HEK293 (cell line): ENCODE results near the gene ATOH8.

ENCODE experiments used
- CTCF ChIA-PET: fragments of 350-600 bp; formaldehyde crosslinking; extraction: SDS; loops from one replicate; lab custom pipeline; 2021; ENCODE audit warnings: antibody characterized with exemption; lab: Yijun Ruan, JAX
- POLR2A ChIA-PET: fragments of 300-600 bp; formaldehyde crosslinking; extraction: SDS; loops from one replicate; lab custom pipeline; 2020; ENCODE audit warnings: antibody characterized with exemption, inconsistent platforms; lab: Yijun Ruan, JAX
- H3K27ac ChIP-seq: fragments of 200-500 bp; sonication (Bioruptor generic); 2 replicates; pipeline ENCODE4 v1.5.1; 2014; ENCODE audit warnings: low read depth, low read length, control low read depth, inconsistent platforms; ENCODE audit errors: extremely low read depth
- H3K36me3 ChIP-seq, 2 experiments: fragments of 200-500 bp in 1 of 2; sonication (Bioruptor generic) in 1 of 2; 1 replicate in 1 of 2; 2 replicates in 1 of 2; pipeline ENCODE4 v1.5.1; 2014 to 2017; ENCODE audit warnings: inconsistent platforms in 2 of 2, low read length in 2 of 2; ENCODE audit not compliant: control insufficient read depth in 2 of 2, insufficient read depth in 1 of 2
- H3K4me1 ChIP-seq: fragments of 200-500 bp; sonication (Bioruptor generic); 2 replicates; pipeline ENCODE4 v1.5.1; 2014; ENCODE audit warnings: mild to moderate bottlenecking, low read length, inconsistent platforms; ENCODE audit not compliant: control insufficient read depth, insufficient read depth
- H3K4me3 ChIP-seq: 2 replicates; pipeline ENCODE4 v1.5.1; 2011; ENCODE audit warnings: low read depth, mild to moderate bottlenecking, control low read depth, low read length, moderate library complexity
- H3K9me3 ChIP-seq: fragments of 200-500 bp; sonication (Bioruptor generic); 2 replicates; pipeline ENCODE4 v1.5.1; 2014; ENCODE audit warnings: low read depth, low read length, inconsistent platforms; ENCODE audit not compliant: control insufficient read depth, insufficient read depth
- EGR2 ChIP-seq: fragments of 450-650 bp; formaldehyde crosslinking; IDR thresholded peaks from 2 replicates; pipeline ENCODE4 v1.5.1; 2016; ENCODE audit warnings: low read depth, missing biosample characterization, missing genetic modification characterization
- GLIS1 ChIP-seq: fragments of 450-650 bp; formaldehyde crosslinking; IDR thresholded peaks from 2 replicates; pipeline ENCODE4 v1.5.1; 2016; ENCODE audit warnings: missing biosample characterization, missing genetic modification characterization
- SCRT2 ChIP-seq: fragments of 450-650 bp; formaldehyde crosslinking; IDR thresholded peaks from 2 replicates; pipeline ENCODE4 v1.5.1; 2016; ENCODE audit warnings: missing biosample characterization, missing genetic modification characterization
- SP2 ChIP-seq: fragments of 450-650 bp; formaldehyde crosslinking; IDR thresholded peaks from 2 replicates; pipeline ENCODE4 v1.5.1; 2016; ENCODE audit warnings: missing biosample characterization, missing genetic modification characterization
- SP7 ChIP-seq: fragments of 450-650 bp; formaldehyde crosslinking; IDR thresholded peaks from 2 replicates; pipeline ENCODE4 v1.5.1; 2016; ENCODE audit warnings: missing biosample characterization, missing genetic modification characterization
- ZFHX2 ChIP-seq: fragments of 450-650 bp; formaldehyde crosslinking; conservative IDR thresholded peaks from 2 replicates; pipeline ENCODE4 v1.5.1; 2016; ENCODE audit warnings: missing biosample characterization, missing genetic modification characterization
- ZNF155 ChIP-seq: fragments of 450-650 bp; formaldehyde crosslinking; IDR thresholded peaks from 2 replicates; pipeline ENCODE4 v1.5.1; 2016; ENCODE audit warnings: missing biosample characterization, missing genetic modification characterization
- ZNF211 ChIP-seq: fragments of 450-650 bp; formaldehyde crosslinking; IDR thresholded peaks from 2 replicates; pipeline ENCODE4 v1.5.1; 2016; ENCODE audit warnings: low read depth, missing biosample characterization, missing genetic modification characterization
- ZNF23 ChIP-seq: fragments of 450-650 bp; formaldehyde crosslinking; IDR thresholded peaks from 2 replicates; pipeline ENCODE4 v1.5.1; 2016; ENCODE audit warnings: missing biosample characterization, missing genetic modification characterization, borderline replicate concordance
- ZNF350 ChIP-seq: fragments of 450-650 bp; formaldehyde crosslinking; IDR thresholded peaks from 2 replicates; pipeline ENCODE4 v1.5.0; 2017; ENCODE audit warnings: missing biosample characterization, mild to moderate bottlenecking, missing genetic modification characterization
- ZNF398 ChIP-seq: fragments of 450-650 bp; formaldehyde crosslinking; IDR thresholded peaks from 2 replicates; pipeline ENCODE4 v1.5.1; 2017; ENCODE audit warnings: missing biosample characterization, missing genetic modification characterization
- ZNF423 ChIP-seq: fragments of 450-650 bp; formaldehyde crosslinking; IDR thresholded peaks from 2 replicates; pipeline ENCODE4 v1.5.1; 2016; ENCODE audit warnings: missing biosample characterization, missing genetic modification characterization
- ZNF473 ChIP-seq: fragments of 450-650 bp; formaldehyde crosslinking; IDR thresholded peaks from 2 replicates; pipeline ENCODE4 v1.5.1; 2017; ENCODE audit warnings: missing biosample characterization, missing genetic modification characterization
- ZNF510 ChIP-seq: fragments of 450-650 bp; formaldehyde crosslinking; IDR thresholded peaks from 2 replicates; pipeline ENCODE4 v1.5.1; 2018; ENCODE audit warnings: mild to moderate bottlenecking, missing genetic modification characterization, missing biosample characterization; ENCODE audit not compliant: insufficient replicate concordance
- ZNF548 ChIP-seq: fragments of 450-650 bp; formaldehyde crosslinking; IDR thresholded peaks from 2 replicates; pipeline ENCODE4 v1.5.1; 2016; ENCODE audit warnings: missing biosample characterization, missing genetic modification characterization
- ZNF558 ChIP-seq: fragments of 450-650 bp; formaldehyde crosslinking; IDR thresholded peaks from 2 replicates; pipeline ENCODE4 v1.5.1; 2016; ENCODE audit warnings: missing biosample characterization, missing genetic modification characterization
- ZNF560 ChIP-seq: fragments of 450-650 bp; formaldehyde crosslinking; IDR thresholded peaks from 2 replicates; pipeline ENCODE4 v1.5.1; 2017; ENCODE audit warnings: missing biosample characterization, missing genetic modification characterization, borderline replicate concordance
- ZNF585B ChIP-seq: fragments of 450-650 bp; formaldehyde crosslinking; IDR thresholded peaks from 2 replicates; pipeline ENCODE4 v1.5.1; 2016; ENCODE audit warnings: missing biosample characterization, missing genetic modification characterization
- ZNF658 ChIP-seq: fragments of 450-650 bp; formaldehyde crosslinking; IDR thresholded peaks from 2 replicates; pipeline ENCODE4; 2016; ENCODE audit warnings: missing biosample characterization, missing genetic modification characterization
- ZNF747 ChIP-seq: fragments of 450-650 bp; formaldehyde crosslinking; IDR thresholded peaks from 2 replicates; pipeline ENCODE4 v1.5.1; 2016; ENCODE audit warnings: missing biosample characterization, missing genetic modification characterization
- ZNF776 ChIP-seq: fragments of 450-650 bp; formaldehyde crosslinking; IDR thresholded peaks from 2 replicates; pipeline ENCODE4 v1.5.0; 2017; ENCODE audit warnings: missing biosample characterization, missing genetic modification characterization, borderline replicate concordance
- TF ChIP-seq, protein P1 (sequence below): fragments of 450-650 bp; formaldehyde crosslinking; IDR thresholded peaks from 2 replicates; pipeline ENCODE4 v1.5.1; 2016; ENCODE audit warnings: missing biosample characterization, missing genetic modification characterization
- TF ChIP-seq, protein P2 (sequence below): fragments of 450-650 bp; formaldehyde crosslinking; IDR thresholded peaks from 2 replicates; pipeline ENCODE4 v1.5.1; 2016; ENCODE audit warnings: missing biosample characterization, missing genetic modification characterization

ATOH8 gene

GRCh38 chr2:85743304-85743978, 10.3 kb upstream of the ATOH8 start:
- Histone ChIP-seq H3K36me3 (no peaks in the 10 kb centered on the region), H3K9me3 (no peaks in the 10 kb centered on the region), H3K27ac (no peak overlapping the region), H3K4me1 (peaks cover 8% of the 10 kb centered on the region), H3K4me3 (no peak overlapping the region)
- ChIA-PET CTCF (interaction anchor here (0.7 to 2.9 kb wide), 11 partner anchors 7 to 71 kb away, joined by 3 to 18 read pairs (median 6); no protein-coding TSS in a partner anchor), POLR2A (interaction anchor here (0.7 to 1.5 kb wide), 3 partner anchors 11 to 362 kb away, joined by 3 to 15 read pairs (median 3); partner anchors contain the start of genes ATOH8, POLR1A and PTCD3)
- TF ChIP-seq ZNF747 (tag by site-specific recombination) (no peak), ZNF398 (tag by site-specific recombination) (peak; percentile 51), EGR2 (tag by site-specific recombination) (peak; percentile 94), ZFHX2 (tag by site-specific recombination) (peak; percentile 97), GLIS1 (tag by site-specific recombination) (peak; percentile 85), ZNF558 (tag by site-specific recombination) (no peak)
- TF ChIP-seq, protein P1, sequence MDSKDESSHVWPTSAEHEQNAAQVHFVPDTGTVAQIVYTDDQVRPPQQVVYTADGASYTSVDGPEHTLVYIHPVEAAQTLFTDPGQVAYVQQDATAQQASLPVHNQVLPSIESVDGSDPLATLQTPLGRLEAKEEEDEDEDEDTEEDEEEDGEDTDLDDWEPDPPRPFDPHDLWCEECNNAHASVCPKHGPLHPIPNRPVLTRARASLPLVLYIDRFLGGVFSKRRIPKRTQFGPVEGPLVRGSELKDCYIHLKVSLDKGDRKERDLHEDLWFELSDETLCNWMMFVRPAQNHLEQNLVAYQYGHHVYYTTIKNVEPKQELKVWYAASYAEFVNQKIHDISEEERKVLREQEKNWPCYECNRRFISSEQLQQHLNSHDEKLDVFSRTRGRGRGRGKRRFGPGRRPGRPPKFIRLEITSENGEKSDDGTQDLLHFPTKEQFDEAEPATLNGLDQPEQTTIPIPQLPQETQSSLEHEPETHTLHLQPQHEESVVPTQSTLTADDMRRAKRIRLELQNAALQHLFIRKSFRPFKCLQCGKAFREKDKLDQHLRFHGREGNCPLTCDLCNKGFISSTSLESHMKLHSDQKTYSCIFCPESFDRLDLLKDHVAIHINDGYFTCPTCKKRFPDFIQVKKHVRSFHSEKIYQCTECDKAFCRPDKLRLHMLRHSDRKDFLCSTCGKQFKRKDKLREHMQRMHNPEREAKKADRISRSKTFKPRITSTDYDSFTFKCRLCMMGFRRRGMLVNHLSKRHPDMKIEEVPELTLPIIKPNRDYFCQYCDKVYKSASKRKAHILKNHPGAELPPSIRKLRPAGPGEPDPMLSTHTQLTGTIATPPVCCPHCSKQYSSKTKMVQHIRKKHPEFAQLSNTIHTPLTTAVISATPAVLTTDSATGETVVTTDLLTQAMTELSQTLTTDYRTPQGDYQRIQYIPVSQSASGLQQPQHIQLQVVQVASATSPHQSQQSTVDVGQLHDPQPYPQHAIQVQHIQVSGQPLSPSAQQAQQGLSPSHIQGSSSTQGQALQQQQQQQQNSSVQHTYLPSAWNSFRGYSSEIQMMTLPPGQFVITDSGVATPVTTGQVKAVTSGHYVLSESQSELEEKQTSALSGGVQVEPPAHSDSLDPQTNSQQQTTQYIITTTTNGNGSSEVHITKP (tag by site-specific recombination) = peak; percentile 78

- H3K36me3 ChIP-seq = no peaks in the 10 kb centered on the region
- ChIA-PET POLR2A (no interaction called here), CTCF (interaction anchor here (0.9 to 1.8 kb wide), 4 partner anchors 15 to 64 kb away, joined by 3 to 8 read pairs (median 4); no protein-coding TSS in a partner anchor)
- no peak overlapping the region for H3K4me3 ChIP-seq
- no peaks in the 10 kb centered on the region for H3K9me3 ChIP-seq
- H3K4me1 ChIP-seq = peaks cover 8% of the 10 kb centered on the region
- H3K27ac ChIP-seq = no peak overlapping the region
- TF ChIP-seq ZNF776 (tag by site-specific recombination) (no peak), ZNF423 (tag by site-specific recombination) (no peak), ZNF548 (no peak), ZNF23 (no peak), ZNF155 (no peak), EGR2 (tag by site-specific recombination) (no peak), ZNF473 (tag by site-specific recombination) (no peak), SP7 (tag by site-specific recombination) (no peak), SP2 (no peak), ZNF585B (no peak), ZNF658 (no peak), ZNF560 (tag by site-specific recombination) (no peak), ZNF211 (tag by site-specific recombination) (no peak), SCRT2 (tag by site-specific recombination) (no peak), ZNF350 (no peak), ZNF510 (tag by site-specific recombination) (no peak)
- TF ChIP-seq, protein P2, sequence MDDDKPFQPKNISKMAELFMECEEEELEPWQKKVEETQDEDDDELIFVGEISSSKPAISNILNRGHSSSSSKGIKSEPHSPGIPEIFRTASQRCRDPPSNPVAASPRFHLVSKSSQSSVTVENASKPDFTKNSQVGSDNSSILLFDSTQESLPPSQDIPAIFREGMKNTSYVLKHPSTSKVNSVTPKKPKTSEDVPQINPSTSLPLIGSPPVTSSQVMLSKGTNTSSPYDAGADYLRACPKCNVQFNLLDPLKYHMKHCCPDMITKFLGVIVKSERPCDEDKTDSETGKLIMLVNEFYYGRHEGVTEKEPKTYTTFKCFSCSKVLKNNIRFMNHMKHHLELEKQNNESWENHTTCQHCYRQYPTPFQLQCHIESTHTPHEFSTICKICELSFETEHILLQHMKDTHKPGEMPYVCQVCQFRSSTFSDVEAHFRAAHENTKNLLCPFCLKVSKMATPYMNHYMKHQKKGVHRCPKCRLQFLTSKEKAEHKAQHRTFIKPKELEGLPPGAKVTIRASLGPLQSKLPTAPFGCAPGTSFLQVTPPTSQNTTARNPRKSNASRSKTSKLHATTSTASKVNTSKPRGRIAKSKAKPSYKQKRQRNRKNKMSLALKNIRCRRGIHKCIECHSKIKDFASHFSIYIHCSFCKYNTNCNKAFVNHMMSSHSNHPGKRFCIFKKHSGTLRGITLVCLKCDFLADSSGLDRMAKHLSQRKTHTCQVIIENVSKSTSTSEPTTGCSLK (tag by site-specific recombination) = no peak
- TF ChIP-seq, protein P1 (tag by site-specific recombination) = no peak
These were observed 9.7 kb upstream of the ATOH8 start for GRCh38 chr2:85744055-85744454.
